GM12878 (cell line): ENCODE results near the gene C9orf72. TPM values are rescaled to one million over a fixed set of nuclear protein-coding genes. Genes with fewer than 3 reads are reported as not detected.
A peak's percentile ranks its signal among the peaks of the same experiment; 100 is the strongest.

Experiments used
- ATAC-seq: fragments of 200-7000 bp; cut with Tn5 transposase; 3 replicates; pipeline ENCODE4 v1.9.1; 2020; ENCODE audit warnings: mild to moderate bottlenecking, moderate library complexity
- BruUV-seq: library from RNA; stranded (reverse); fragments of 400-500 nt; replicated peaks from 2 replicates; lab custom pipeline; 2021; lab: Mats Ljungman, UMichigan
- CTCF ChIA-PET: fragments of 300-600 bp; sonication (Branson Sonifier 250); formaldehyde crosslinking; extraction: SDS; loops from one replicate; lab custom pipeline; 2021; ENCODE audit warnings: inconsistent platforms; lab: Yijun Ruan, JAX
- POLR2A ChIA-PET: fragments of 350-600 bp; formaldehyde crosslinking; extraction: SDS; loops from one replicate; lab custom pipeline; 2021; ENCODE audit warnings: inconsistent platforms; lab: Charles Lee
- RAD21 ChIA-PET: fragments of 300-600 bp; sonication (Branson Sonifier 250); formaldehyde crosslinking; loops from one replicate; lab custom pipeline; 2023; ENCODE audit warnings: antibody characterized with exemption; ENCODE audit not compliant: unreplicated experiment; lab: Charles Lee
- SMC1A ChIA-PET: fragments of 300-600 bp; sonication (Branson Sonifier 250); formaldehyde crosslinking; loops from one replicate; lab custom pipeline; 2023; ENCODE audit not compliant: unreplicated experiment, uncharacterized antibody; lab: Charles Lee
- DNase-seq: peaks from one replicate; pipeline ENCODE4 v3.0.0-alpha.2; 2011; ENCODE audit warnings: low read depth, low spot score
- FAIRE-seq: peaks from 3 replicates; lab custom pipeline; 2011; peaks lifted over from hg19 to GRCh38; lab: Jason Lieb, UNC
- H2AFZ ChIP-seq: 2 replicates; pipeline ENCODE4 v1.6.0; 2011; ENCODE audit warnings: low read depth, low read length, control low read depth; ENCODE audit not compliant: control insufficient read depth
- H3K27ac ChIP-seq: 2 replicates; pipeline ENCODE4 v1.5.1; 2011; ENCODE audit warnings: control low read depth; ENCODE audit not compliant: control insufficient read depth, insufficient read depth
- H3K27me3 ChIP-seq, 2 experiments: replicated peaks in 1 of 2; 2 replicates each; pipeline versions ENCODE4 v1.6.0 to v1.6.1; 2011; ENCODE audit warnings: low read length in 1 of 2; ENCODE audit not compliant: control insufficient read depth in 2 of 2, insufficient read depth in 2 of 2
- H3K36me3 ChIP-seq, 2 experiments: 2 replicates each; pipeline ENCODE4 v1.5.1; 2011; ENCODE audit warnings: low read length in 1 of 2; ENCODE audit not compliant: control insufficient read depth in 2 of 2, insufficient read depth in 2 of 2
- H3K4me1 ChIP-seq: 2 replicates; pipeline ENCODE4 v1.6.1; 2011; ENCODE audit warnings: mild to moderate bottlenecking, low read length, moderate library complexity, mixed read lengths; ENCODE audit not compliant: control insufficient read depth, insufficient read depth
- H3K4me2 ChIP-seq: 2 replicates; pipeline ENCODE4 v1.6.0; 2011; ENCODE audit warnings: control low read depth; ENCODE audit not compliant: control insufficient read depth, insufficient read depth
- H3K4me3 ChIP-seq: fragments of 200-600 bp; sonication (generic); 2 replicates; pipeline ENCODE4 v1.5.1; 2016
- H3K79me2 ChIP-seq: 2 replicates; pipeline ENCODE4 v1.6.0; 2011; ENCODE audit warnings: low read length; ENCODE audit not compliant: control insufficient read depth, insufficient read depth
- H3K9ac ChIP-seq: 2 replicates; pipeline ENCODE4 v1.8.0; 2011; ENCODE audit warnings: low read length, control low read depth, mixed read lengths; ENCODE audit not compliant: control insufficient read depth, insufficient read depth
- H3K9me3 ChIP-seq: replicated peaks from 3 replicates; pipeline ENCODE4 v1.5.1; 2011; ENCODE audit warnings: mild to moderate bottlenecking, low read length; ENCODE audit not compliant: control insufficient read depth, insufficient read depth
- H4K20me1 ChIP-seq: 2 replicates; pipeline ENCODE4 v1.6.0; 2011; ENCODE audit not compliant: control insufficient read depth, insufficient read depth
- IKZF2 ChIP-seq, 2 experiments: fragments of 450-650 bp; IDR thresholded peaks; 2 replicates each; pipeline ENCODE4 v1.6.1; 2017; ENCODE audit warnings: mild to moderate bottlenecking in 2 of 2, moderate library complexity in 2 of 2
- JUNB ChIP-seq: IDR thresholded peaks from 2 replicates; pipeline ENCODE4 v1.6.1; 2016; ENCODE audit warnings: antibody characterized with exemption, mild to moderate bottlenecking
- MEF2A ChIP-seq: IDR thresholded peaks from 2 replicates; pipeline ENCODE4 v1.6.1; 2011; ENCODE audit warnings: low read depth, mild to moderate bottlenecking, low read length, moderate library complexity; ENCODE audit not compliant: insufficient read depth
- NFIC ChIP-seq: IDR thresholded peaks from 2 replicates; pipeline ENCODE4 v1.6.1; 2012; ENCODE audit warnings: low read depth, mild to moderate bottlenecking, inconsistent platforms, low read length, moderate library complexity
- NFYB ChIP-seq: IDR thresholded peaks from 2 replicates; pipeline ENCODE4 v1.6.1; 2011; ENCODE audit warnings: low read depth, mild to moderate bottlenecking, low read length, improper control_type of control experiment, moderate library complexity; ENCODE audit not compliant: insufficient read depth
- PBX3 ChIP-seq: IDR thresholded peaks from 2 replicates; pipeline ENCODE4 v1.6.1; 2011; ENCODE audit warnings: mild to moderate bottlenecking, low read depth, low read length, moderate library complexity; ENCODE audit not compliant: insufficient replicate concordance
- WGBS: methylation state at CpG from one replicate; pipeline ENCODE4 v1.1.6; 2016; ENCODE audit warnings: low lambda C conversion rate; ENCODE audit not compliant: insufficient replicate concordance, insufficient coverage; ENCODE audit errors: missing lambda C conversion rate; 5-methylcytosine and 5-hydroxymethylcytosine counted together
- in situ Hi-C: fragments of 300-500 bp; cut with MboI; formaldehyde crosslinking; loops from 9 replicates; pipeline ENCODE4 v1.14.3; 2018; ENCODE audit warnings: mixed read lengths
- intact Hi-C: fragments of 100-400 bp; cut with micrococcal nuclease; formaldehyde crosslinking; loops from one replicate; pipeline ENCODE4 v1.14.2; 2022; ENCODE audit not compliant: unreplicated experiment
- polyA plus RNA-seq, 11 experiments: library from polyadenylated mRNA; depleted of rRNA in 4 of 11; unstranded in 6 of 11; stranded (reverse) in 5 of 11; fragments of >200 nt; fragmentation: Nextera tagmentation in 4 of 11; fragmentation: Illumina TruSeq in 1 of 11; extraction: Ambion mirVana in 4 of 11; extraction: Trizol in 1 of 11; gene quantifications; 1 replicate in 1 of 11; 2 replicates in 10 of 11; pipeline versions ENCODE4 v1.2.1 to v1.2.3, GENCODE V29; 2011 to 2016; ENCODE audit warnings: inconsistent platforms in 2 of 11, missing spikeins in 2 of 11, low read depth in 1 of 11
- total RNA-seq, 4 experiments: library from RNA; depleted of rRNA in 3 of 4; stranded (reverse); fragments of >200 nt in 3 of 4; fragmentation: Illumina TruSeq in 1 of 4; extraction: Trizol in 1 of 4; gene quantifications; 2 replicates each; pipeline versions ENCODE4 v1.2.1 to v1.2.3, GENCODE V29; 2013 to 2021
- TF ChIP-seq, protein P1 (sequence below): fragments of 450-650 bp; IDR thresholded peaks from 2 replicates; pipeline ENCODE4 v1.6.1; 2017; ENCODE audit warnings: low read depth, mild to moderate bottlenecking, moderate library complexity

C9orf72 gene
- total and polyA plus RNA-seq, 10 of the 15 experiments (the other 5 are each of a cell fraction or from before 2014, with no cell fraction given), result 4.8 to 9.0 (median 6.4) TPM

- H3K27me3 ChIP-seq, result no peaks in the 10 kb centered on the region
- no peak overlapping the region for H2AFZ ChIP-seq
- no peaks in the 10 kb centered on the region for H3K79me2 ChIP-seq
- no peak overlapping the region for H3K4me2 ChIP-seq
- H3K9ac ChIP-seq, result no peak overlapping the region
- in situ Hi-C loops (no loop called here), intact Hi-C loops (no loop called here)
- no TSS peak for BruUV-seq
- ChIA-PET POLR2A (interaction anchor here (0.8 to 1.3 kb wide), 3 partner anchors 9 to 46 kb away, joined by 3 to 5 read pairs (median 4); partner anchors contain the start of gene C9orf72), SMC1A (interaction anchor here (0.6 to 5.5 kb wide), 4 partner anchors 11 to 225 kb away, joined by 3 to 40 read pairs (median 6); no protein-coding TSS in a partner anchor), CTCF (interaction anchor here (1.0 to 3.2 kb wide), 3 partner anchors 15 to 231 kb away, joined by 3 to 13 read pairs (median 4); partner anchors contain the start of gene MOB3B), RAD21 (interaction anchor here (1.0 to 1.8 kb wide), 4 partner anchors 16 to 231 kb away, joined by 3 to 8 read pairs (median 4); no protein-coding TSS in a partner anchor)
- FAIRE-seq (no peak), ATAC-seq (0 out of 3 replicates have a peak, but pooled peaks have one; percentile 27), DNase-seq (no peak)
- TF ChIP-seq PBX3, result no peak
- H3K9me3 ChIP-seq, result no peaks in the 10 kb centered on the region
- 57% methylated on average over 4 of the region's 4 CpGs for WGBS
- H3K36me3 ChIP-seq, result no peaks in the 10 kb centered on the region
- no peaks in the 10 kb centered on the region for H4K20me1 ChIP-seq
- H3K4me1 ChIP-seq, result peaks cover 10% of the 10 kb centered on the region; the same call in 1 of the 2 replicates
- no peak overlapping the region for H3K4me3 ChIP-seq
- no peak overlapping the region for H3K27ac ChIP-seq
Observed at GRCh38 chr9:27563738-27564430, 9.4 kb downstream of the C9orf72 start.

GRCh38 chr9:27561685-27562084 lies 11.6 kb downstream of the C9orf72 start:
- H2AFZ ChIP-seq, result no peak overlapping the region
- H3K9ac ChIP-seq, result no peak overlapping the region
- no peaks in the 10 kb centered on the region for H3K79me2 ChIP-seq
- no peaks in the 10 kb centered on the region for H4K20me1 ChIP-seq
- ATAC-seq, result peak; percentile 60
- no peak overlapping the region for H3K27ac ChIP-seq
- no peak overlapping the region for H3K4me3 ChIP-seq
- no peak overlapping the region for H3K4me2 ChIP-seq
- CTCF ChIA-PET, result interaction anchor here (0.9 to 3.2 kb wide), 2 partner anchors 32 to 229 kb away, joined by 4 to 13 read pairs; partner anchors contain the start of gene MOB3B
- no peaks in the 10 kb centered on the region for H3K36me3 ChIP-seq
- no TSS peak for BruUV-seq
- DNase-seq, result no peak
- H3K4me1 ChIP-seq, result peaks cover 10% of the 10 kb centered on the region; the same call in 1 of the 2 replicates
- intact Hi-C loops (no loop called here), in situ Hi-C loops (no loop called here)
- H3K9me3 ChIP-seq, result no peaks in the 10 kb centered on the region
- TF ChIP-seq IKZF2 (IDR thresholded peaks at IDR 0.05) (0 out of 4 replicates have a peak, but pooled peaks of 1 of the 2 experiments have one; percentile 10), NFIC (0 out of 2 replicates have a peak, but pooled peaks have one; percentile 21), NFYB (no peak), JUNB (peak; percentile 53), MEF2A (0 out of 2 replicates have a peak, but pooled peaks have one; percentile 31)
- TF ChIP-seq, protein P1, sequence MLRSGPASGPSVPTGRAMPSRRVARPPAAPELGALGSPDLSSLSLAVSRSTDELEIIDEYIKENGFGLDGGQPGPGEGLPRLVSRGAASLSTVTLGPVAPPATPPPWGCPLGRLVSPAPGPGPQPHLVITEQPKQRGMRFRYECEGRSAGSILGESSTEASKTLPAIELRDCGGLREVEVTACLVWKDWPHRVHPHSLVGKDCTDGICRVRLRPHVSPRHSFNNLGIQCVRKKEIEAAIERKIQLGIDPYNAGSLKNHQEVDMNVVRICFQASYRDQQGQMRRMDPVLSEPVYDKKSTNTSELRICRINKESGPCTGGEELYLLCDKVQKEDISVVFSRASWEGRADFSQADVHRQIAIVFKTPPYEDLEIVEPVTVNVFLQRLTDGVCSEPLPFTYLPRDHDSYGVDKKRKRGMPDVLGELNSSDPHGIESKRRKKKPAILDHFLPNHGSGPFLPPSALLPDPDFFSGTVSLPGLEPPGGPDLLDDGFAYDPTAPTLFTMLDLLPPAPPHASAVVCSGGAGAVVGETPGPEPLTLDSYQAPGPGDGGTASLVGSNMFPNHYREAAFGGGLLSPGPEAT, result no peak
- SMC1A ChIA-PET, result interaction anchor here (0.6 to 5.5 kb wide), 5 partner anchors 11 to 372 kb away, joined by 4 to 40 read pairs (median 8); partner anchors contain the start of gene C9orf72
- FAIRE-seq, result peak; percentile 77
- H3K27me3 ChIP-seq, result no peaks in the 10 kb centered on the region
- WGBS, result 34% methylated on average over 3 of the region's 3 CpGs
- RAD21 ChIA-PET, result no interaction called here
- POLR2A ChIA-PET, result no interaction called here
